Measurements from ENCODE around the gene GATB.

GATB gene

GRCh38 chr4:151671541-151672059, 89.2 kb downstream of the GATB start:
- DNase-seq, result no peak

DNA sequence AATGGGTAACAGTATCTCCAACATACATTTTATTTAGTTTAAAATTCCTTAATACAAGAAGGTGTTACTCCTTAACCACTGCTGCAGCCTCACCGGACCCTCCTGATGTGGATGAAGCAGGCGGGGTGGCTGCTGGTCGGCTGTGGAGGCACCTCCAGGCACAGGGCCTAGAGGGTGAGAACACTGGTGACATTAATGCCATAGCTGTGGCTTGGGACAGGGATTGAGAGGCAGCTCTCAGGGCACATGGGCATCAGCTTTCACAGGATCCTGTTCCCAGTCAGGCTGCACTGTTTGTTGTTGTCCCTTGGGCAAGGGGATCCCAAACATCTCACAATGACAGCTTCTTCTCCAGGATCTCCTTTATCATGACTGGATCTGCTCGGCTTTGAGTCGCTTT, 90.0 kb downstream of the GATB start:
- no peak for DNase-seq

- no peak for DNase-seq
Observed at GRCh38 chr4:151669990-151670389, 90.8 kb downstream of the GATB start.

DNA sequence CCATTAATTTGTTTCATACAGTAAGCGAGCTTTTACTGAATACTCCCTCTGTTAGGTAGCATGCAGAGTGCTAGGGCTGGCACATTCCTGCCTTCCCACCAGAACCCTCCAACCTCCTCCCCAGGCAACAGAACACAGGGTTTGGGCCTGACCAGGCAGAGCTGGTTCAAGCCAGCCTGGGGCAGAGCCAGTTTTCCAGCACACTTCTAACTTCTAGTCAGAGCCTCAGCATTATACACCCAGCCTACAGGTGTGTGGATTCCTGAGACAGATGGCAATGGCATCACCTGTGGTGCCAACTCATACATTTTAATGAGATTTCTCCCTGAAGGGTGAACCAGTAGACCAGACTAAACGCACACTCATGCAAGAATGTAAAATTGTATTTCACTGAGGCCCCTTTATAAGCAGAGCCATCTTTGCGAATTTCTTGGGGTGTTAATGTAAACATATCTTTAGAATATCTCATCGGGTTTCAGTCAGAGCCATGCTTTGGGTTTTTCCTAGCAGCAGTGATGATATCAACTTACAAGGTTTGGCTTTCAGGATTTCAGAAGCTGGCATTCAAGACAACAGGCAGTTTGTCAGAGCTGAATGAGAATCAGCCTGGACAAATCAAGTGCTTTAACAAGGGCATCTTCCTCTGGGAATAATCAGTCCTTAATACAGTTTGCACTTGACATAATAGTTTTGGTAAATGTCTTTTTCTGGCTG, 92.0 kb downstream of the GATB start:
- no peak for DNase-seq

GRCh38 chr4:151667666-151668065, 93.1 kb downstream of the GATB start:
- no peak for DNase-seq

DNA sequence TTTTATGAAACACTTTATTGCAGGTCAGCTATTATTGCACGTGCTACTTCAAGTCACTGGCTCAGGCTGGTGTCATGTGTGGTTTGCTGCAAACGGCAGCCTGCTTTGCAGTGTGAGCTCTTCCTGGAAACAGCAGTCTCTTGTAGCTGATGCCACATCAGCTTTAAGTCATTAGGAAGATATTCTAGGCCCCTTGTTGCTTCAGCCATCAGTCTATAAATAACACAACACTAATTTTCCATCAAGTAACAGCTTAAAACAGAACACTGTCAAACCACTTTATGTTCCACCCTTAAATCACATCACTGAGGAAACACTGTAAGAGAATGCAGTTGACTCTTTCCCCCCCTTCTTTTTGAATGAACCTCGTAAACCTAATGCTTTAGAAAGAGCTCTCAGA, 93.8 kb downstream of the GATB start:
- DNase-seq, result no peak

DNA sequence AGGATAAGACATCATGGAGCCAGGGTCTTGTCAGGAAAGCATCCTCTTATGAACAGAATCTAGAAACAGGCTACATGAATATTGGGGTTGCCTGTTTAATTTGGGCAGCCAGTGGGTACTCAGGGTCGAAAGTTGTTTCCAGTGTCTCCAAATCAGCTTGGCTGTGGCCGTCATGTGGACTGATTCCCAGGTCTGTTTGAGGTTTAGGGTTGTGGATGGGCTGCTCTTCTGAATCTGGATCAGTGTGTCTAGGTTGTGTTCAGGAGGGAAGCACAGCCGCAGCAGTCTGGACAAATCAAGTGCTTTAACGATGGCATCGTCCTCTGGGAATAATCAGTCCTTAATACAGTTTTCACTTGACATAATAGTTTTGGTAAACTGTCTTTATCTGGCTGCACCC, 94.3 kb downstream of the GATB start:
- no peak for DNase-seq

GRCh38 chr4:151665785-151666127, 95.1 kb downstream of the GATB start:
- DNase-seq, result no peak

- DNase-seq, result no peak
Observed at GRCh38 chr4:151665022-151665784, 95.6 kb downstream of the GATB start.

- no peak for DNase-seq
Observed at GRCh38 chr4:151664289-151664688, 96.5 kb downstream of the GATB start.

DNA sequence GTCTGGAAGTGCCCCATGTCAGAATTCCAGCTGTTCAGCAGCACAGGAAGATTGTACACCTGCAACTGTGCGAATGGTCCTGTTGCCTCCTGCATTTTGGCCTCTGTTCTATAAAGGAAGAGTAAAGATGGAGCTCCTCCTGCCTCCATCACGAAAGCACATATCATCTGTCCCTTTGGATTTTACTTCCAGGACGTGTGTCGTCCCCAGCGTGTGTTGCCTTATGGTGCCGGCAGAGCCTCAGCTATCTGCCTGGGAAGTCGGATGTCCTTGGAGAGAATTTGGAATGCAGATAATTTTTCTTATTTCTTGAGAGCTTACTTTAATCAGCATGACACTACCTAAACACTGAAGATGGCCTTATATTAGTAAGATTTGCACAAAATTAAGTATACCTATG, 97.7 kb downstream of the GATB start:
- no peak for DNase-seq

- no peak for DNase-seq
Observed at GRCh38 chr4:151661873-151662272, 98.9 kb downstream of the GATB start.

GRCh38 chr4:151660676-151661075, 100.1 kb downstream of the GATB start:
- DNase-seq, result no peak

DNA sequence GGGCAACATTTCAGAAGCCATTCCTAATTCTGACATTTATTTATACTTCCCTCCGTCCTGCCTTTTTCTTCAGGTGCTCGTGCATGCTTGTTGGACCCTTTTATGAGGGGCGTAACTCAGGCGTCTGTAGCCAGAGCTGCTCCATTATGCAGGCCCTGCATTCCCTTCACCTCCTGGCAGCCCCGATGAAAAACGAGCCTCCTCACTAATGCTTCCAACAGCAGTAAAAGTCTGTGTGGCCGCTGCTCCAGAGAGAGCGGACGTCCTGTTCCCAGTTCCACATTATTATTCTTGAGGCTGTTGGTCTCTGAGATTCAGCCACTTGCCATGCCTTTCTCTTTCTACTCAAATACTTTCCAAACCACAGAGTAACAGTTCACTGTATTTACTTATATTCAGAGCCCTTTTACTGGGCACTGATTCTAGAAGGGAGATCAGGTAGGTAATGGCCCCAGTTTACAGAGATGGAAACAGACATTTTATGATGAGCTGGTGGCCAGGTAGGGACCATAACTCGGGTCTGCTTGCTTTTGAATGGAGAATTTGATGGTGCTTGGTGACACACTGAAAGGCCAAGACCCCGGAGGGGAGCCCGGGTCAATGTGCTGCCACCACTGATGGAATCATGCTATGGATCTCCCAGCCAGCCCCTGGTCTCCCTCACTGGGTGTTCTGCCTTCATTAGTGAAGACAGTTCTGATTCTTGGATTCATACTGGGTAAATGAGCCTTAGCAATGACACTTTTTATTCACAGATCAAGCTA, 101.0 kb downstream of the GATB start:
- no peak for DNase-seq

DNA sequence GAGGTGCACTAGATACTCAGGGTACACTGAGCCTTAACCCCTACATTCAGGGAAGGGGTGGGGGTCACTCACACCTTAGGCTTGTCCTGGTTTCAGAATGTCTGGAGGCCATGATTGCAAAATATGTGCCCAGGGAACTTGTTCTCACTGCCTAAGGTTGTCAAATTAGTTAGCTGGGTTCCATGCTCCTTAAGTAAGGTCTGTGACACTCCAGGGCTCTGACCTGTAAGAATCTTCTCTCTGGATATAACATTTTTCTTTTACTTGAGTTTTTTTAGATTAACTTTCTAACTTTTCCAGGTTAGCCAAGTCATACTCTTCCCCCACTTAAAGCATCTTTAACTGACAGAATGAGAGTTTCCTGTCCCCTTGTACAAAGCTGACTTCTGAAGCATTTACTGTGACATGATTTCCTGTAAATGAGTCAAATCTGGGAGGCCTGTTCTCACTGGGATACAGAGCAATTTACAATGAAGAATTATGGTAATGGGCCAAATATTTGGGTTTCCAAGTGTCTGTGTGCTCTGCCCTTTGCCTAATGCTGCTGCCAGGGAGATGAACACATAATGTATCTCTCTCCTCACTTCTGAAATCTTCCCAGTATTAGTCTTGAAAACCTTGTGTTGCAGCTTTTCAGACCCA, 101.7 kb downstream of the GATB start:
- DNase-seq, result peak in 1 of 2 donors; percentile 3

GRCh38 chr4:151657896-151658295, 102.9 kb downstream of the GATB start:
- no peak for DNase-seq

- no peak for DNase-seq
Observed at GRCh38 chr4:151656058-151656457, 104.7 kb downstream of the GATB start.

DNA sequence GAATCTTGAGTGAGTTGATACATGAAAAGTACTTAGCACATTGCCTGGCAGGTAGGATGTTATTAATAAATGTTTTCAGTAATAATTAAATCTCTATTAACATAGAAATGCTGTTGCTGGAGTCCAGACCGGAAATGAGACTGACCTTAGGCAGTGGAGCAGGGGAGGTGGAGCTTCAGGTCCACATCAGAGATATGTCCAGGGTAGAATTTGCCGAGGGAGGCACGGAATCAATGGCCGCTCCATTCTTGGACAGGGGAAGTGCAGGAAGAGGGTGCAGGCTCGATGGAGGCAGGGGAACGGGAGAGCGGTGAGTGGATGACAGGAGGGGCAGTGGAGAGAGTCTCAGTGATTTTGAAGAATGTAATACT, 107.3 kb downstream of the GATB start:
- DNase-seq, result no peak

GRCh38 chr4:151652841-151653547, 107.8 kb downstream of the GATB start:
- DNase-seq, result no peak

DNA sequence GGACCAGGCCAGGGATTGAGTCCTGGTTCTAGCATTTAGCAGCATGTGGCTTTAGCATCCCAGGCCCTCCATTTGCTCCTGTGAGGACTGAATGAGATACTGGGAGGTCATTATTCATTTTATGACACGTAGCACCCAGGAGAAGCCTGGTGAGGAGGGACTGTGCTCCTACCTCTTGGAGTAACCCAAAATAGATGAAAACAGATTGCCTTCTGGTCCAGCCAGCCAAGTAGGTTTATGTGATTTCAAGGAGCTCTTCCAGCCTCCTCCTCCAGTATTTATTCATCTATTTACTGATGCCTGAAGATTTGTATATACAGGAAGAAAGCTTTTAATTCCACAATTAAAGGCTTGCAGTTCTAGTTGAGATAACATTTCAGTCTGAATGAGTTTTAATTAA, 109.3 kb downstream of the GATB start:
- no peak for DNase-seq

DNA sequence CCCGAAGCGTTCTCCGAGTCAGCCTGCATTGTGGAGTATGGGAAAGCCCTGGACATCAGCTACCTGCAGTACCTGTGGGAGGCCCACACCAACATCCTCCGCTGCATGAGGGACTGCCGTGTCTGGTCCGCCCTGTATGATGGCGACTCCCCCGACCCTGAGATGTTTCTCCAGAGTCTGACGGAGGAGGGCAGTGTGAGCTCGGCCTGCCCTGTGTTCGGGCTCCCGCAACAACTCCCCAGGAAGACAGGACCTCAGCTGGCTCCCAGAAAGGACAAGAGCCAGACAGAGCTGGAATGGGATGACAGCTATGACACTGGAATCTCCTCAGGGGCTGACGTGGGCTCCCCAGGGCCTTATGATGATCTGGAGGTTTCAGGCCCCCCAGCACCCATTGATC, 111.3 kb downstream of the GATB start:
- DNase-seq, result no peak

DNA sequence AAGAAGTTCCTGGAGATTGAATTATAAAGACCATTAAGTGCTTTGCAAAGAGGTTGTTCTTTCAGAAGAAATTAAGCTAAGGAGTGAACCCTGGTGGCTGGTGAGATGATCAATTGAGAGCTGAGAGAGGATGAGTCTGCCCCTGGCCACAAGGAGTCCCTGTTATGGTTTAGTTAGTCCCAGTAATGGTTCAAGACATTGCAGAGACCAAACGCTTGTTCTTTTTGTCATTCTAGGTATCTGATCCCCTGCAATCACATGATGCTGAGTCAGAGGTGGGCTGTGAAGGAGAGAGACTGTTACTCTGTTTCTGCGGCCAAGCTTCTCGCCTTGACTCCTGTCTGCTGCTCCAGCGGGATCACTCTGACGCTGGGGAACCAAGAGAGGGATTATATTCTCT, 114.5 kb downstream of the GATB start:
- DNase-seq, result no peak

DNA sequence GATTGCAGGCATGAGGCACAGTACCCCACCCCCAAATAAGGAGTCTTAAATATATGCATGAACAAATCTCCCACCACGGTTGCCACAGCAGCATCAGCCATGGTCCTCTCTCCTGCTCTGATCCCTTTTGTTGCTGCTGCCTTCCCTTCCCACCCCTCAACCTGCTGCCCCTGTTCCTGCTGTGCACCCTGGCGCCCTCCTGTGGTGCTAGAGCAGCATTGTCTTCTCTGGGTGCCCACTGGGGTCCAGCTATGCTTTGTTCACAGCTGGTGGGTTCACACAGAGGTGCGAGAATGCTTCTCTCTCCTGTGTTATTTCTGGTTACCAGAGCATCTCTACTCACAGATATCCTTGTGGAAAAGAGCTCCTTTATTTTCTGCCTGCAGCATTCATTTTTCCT, 116.2 kb downstream of the GATB start:
- no peak for DNase-seq
